Gastroesophageal sphincter (tissue), 3 donors: Measurements from ENCODE around the gene DROSHA.

ENCODE experiments used
- POLR2A ChIP-seq, 2 donors: fragments of 450-650 bp; IDR thresholded peaks; one replicate each; pipeline ENCODE4 v1.6.1; 2017; ENCODE audit warnings: antibody characterized with exemption in 2 of 2, mild to moderate bottlenecking in 2 of 2, moderate library complexity in 1 of 2
- TF ChIP-seq, protein P1 (sequence below), 4 experiments: fragments of 200-600 bp in 2 of 4; fragments of 450-650 bp in 2 of 4; sonication (generic) in 1 of 4; IDR thresholded peaks; one replicate each; pipeline ENCODE4 v1.5.1; 2017 to 2019; ENCODE audit warnings: antibody characterized with exemption in 4 of 4, mild to moderate bottlenecking in 2 of 4, moderate library complexity in 2 of 4

DNA sequence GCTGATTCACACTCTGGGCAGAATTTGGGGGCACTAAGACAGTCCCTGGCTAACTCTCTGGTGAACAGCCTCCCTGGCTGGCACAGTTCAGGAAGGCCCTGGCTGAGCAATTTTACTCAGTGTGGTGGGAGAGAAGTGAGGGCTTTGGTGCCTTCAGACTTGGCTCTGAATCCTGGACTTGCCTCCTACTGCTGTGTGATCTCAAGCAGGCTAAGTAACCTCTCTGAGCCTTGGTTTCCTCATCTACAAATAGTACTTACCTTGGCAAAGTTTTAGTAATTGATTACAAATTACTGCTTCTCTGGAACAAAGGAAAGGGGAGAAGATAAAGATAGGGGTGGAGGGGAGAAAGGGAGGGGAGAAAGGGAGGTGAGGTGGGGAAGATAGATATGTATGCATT is 153.8 kb downstream of the DROSHA start:
- TF ChIP-seq, protein P1, sequence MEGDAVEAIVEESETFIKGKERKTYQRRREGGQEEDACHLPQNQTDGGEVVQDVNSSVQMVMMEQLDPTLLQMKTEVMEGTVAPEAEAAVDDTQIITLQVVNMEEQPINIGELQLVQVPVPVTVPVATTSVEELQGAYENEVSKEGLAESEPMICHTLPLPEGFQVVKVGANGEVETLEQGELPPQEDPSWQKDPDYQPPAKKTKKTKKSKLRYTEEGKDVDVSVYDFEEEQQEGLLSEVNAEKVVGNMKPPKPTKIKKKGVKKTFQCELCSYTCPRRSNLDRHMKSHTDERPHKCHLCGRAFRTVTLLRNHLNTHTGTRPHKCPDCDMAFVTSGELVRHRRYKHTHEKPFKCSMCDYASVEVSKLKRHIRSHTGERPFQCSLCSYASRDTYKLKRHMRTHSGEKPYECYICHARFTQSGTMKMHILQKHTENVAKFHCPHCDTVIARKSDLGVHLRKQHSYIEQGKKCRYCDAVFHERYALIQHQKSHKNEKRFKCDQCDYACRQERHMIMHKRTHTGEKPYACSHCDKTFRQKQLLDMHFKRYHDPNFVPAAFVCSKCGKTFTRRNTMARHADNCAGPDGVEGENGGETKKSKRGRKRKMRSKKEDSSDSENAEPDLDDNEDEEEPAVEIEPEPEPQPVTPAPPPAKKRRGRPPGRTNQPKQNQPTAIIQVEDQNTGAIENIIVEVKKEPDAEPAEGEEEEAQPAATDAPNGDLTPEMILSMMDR (IDR thresholded peaks at IDR 0.05) = no peak
- no peak for TF ChIP-seq POLR2A (IDR thresholded peaks at IDR 0.05)
